ENCODE results near the gene EEA1.

EEA1 gene

GRCh38 chr12:92938018-92938417 is 8.9 kb upstream of the EEA1 start:
- no peak for DNase-seq (ENCODE audit: low read depth)

- no peak for DNase-seq (ENCODE audit: low read depth)
Measured at GRCh38 chr12:92933606-92934005, 4.5 kb upstream of the EEA1 start.

- DNase-seq (ENCODE audit: low read depth): peak; percentile 8
Measured at GRCh38 chr12:92930421-92930820, 1.3 kb upstream of the EEA1 start.

DNA sequence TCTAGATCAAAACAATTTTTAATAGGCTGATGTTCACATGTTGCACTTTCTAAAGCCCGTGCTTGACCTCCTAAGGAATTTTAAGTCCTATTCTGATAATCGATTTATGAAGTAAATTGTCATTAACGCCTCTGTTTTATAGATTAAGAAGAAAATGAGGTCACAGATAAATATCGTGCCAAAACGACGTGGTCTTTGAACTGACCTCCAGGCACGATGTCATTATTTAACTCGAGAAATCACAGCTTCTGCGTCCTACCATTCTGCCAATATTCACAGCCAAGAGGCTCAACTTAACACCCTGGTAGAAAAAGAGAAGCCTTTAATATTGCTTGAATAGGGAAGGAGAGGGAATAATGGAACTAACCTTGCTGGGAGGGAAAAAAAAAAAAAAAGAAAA is 888 bp upstream of the EEA1 start:
- DNase-seq (ENCODE audit: low read depth): peak; percentile 9

- DNase-seq (ENCODE audit: low read depth): peak; percentile 26
Measured at GRCh38 chr12:92928421-92928961, 604 bp downstream of the EEA1 start.

GRCh38 chr12:92927436-92928281 is 1.4 kb downstream of the EEA1 start:
- peak; percentile 81 for DNase-seq (ENCODE audit: low read depth)

- DNase-seq (ENCODE audit: low read depth): peak; percentile 51
Measured at GRCh38 chr12:92927055-92927435, 2.0 kb downstream of the EEA1 start.

DNA sequence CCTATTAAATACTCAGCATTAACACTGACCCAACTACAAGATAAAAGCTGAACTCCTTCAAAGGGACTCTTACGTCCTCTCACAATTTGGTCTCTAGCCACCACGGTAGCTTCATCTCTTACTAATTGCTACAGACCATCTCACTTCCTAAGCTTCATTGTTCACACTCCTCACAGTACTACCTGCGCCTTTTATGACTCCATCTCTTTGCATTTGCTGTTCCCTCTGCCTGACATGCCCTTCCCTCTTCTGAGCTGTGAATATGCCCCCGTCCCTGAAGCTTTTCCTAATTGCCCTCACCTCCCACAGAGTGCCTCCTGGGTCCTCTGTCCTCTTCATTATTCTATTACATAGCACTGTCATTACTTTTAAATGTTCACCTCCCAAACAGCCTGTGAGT is 2.5 kb downstream of the EEA1 start:
- no peak for DNase-seq (ENCODE audit: low read depth)

GRCh38 chr12:92921877-92922276 is 7.2 kb downstream of the EEA1 start:
- no peak for DNase-seq (ENCODE audit: low read depth)

GRCh38 chr12:92915365-92915764 is 13.7 kb downstream of the EEA1 start:
- DNase-seq (ENCODE audit: low read depth): no peak

GRCh38 chr12:92914170-92914569 is 14.9 kb downstream of the EEA1 start:
- no peak for DNase-seq (ENCODE audit: low read depth)

DNA sequence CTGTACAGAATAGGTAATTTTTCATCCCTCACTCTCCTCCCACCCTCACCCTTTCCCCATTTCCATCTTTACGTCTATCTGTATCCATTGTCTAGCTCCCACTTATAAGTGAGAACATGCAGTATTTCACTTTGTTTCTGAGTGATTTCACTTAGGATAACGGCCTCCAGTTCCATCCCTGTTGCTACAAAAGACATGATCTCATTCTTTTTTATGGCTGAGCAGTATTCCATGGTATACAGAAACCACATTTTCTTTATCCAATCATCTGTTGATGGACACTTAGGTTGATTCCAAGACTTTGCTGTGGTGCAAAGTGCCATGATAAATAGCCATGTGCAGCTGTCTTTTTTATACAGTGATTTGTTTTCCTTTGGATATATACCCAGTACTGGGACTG is 16.4 kb downstream of the EEA1 start:
- DNase-seq (ENCODE audit: low read depth): no peak

DNA sequence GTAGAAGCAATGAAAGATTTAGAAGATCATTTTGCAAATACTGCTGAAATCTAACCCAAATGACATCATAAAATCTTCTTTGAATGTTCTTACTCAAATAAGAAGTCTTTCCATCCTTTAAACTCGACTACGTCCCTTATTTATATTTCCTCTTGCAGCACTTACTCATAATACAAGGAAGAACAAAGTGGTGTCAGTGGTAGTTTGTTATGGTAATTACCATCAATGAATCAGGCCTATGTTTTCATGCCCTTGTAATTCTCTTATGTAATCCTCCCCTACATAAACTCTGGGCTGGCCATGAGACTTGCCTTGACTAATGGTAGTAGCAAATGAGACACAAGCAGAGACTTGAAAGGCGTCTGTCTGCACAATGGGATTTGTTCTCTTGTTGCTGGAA is 17.0 kb downstream of the EEA1 start:
- DNase-seq (ENCODE audit: low read depth): peak; percentile 28

DNA sequence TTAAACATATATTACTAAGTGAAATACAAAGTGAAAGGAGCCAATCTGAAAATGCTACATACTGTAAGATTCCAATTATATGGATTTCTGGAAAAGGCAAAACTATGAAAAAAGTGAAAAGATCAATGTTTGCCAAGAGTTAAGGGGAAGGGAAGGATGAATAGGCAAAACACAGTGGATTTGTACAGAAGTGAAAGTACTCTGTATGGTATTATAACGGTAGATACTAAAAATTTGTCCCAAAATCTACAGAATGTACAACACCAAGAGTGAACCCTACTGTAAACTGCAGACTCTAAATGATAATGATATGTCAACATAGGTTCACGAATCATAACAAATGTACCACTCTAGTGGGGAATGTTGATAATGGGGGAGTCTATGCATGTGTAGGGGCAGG is 17.8 kb downstream of the EEA1 start:
- DNase-seq (ENCODE audit: low read depth): no peak

GRCh38 chr12:92908108-92908507 is 21.0 kb downstream of the EEA1 start:
- DNase-seq (ENCODE audit: low read depth): no peak

DNA sequence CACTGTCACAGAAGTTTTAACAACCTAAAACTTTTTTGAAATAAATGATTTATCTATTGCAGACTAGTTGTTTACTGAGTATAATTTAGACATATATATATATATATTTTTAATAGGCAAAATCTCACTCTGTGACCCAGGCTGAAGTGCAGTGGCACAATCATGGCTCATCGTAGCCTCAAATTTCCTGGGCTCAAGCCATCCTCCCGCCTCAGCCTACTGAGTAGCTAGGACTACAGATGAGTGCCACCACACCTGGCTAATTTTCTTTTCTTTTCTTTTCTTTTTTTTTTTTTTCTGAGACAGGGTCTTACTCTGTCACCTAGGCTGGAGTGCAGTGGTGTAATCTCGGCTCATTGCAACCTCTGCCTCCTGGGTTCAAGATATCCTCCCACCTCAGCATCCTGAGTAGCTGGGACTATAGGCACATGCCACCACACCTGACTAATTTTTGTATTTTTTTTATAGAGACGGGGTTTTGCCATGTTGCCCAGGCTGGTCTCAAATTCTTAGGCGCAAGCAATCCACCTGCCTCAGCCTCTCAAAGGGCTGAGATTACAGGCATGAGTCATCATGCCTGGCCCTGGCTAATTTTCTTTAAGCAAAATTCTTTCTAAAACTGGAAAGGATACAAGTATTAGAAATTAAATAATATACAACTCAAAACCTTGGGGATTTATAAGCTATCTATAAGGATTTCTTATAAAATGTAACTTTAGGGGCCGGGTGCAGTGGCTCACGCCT is 23.1 kb downstream of the EEA1 start:
- peak; percentile 42 for DNase-seq (ENCODE audit: low read depth)

DNA sequence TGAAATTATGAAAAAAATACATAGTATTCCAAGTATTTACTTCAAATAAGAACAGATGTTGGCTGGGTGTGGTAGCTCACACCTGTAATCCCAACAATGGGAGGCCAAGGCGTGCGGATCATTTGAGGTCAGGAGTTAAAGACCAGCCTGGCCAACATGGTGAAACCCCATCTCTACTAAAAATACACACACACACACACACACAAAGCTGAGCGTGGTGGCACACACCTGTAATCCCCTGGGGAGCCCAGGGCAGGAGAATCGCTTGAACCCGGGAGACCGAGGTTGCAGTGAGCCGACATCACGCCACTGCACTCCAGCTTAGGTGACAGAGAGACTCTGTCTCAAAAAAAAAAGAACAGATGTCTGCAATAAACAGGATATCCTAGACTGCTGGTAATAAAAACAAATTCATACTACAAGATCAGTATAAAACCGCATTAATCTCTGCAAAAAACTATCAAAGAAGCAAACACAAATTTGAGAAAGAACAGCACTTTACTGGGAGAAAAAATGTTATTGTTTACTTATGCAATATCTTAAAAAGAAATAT is 23.8 kb downstream of the EEA1 start:
- DNase-seq (ENCODE audit: low read depth): no peak

DNA sequence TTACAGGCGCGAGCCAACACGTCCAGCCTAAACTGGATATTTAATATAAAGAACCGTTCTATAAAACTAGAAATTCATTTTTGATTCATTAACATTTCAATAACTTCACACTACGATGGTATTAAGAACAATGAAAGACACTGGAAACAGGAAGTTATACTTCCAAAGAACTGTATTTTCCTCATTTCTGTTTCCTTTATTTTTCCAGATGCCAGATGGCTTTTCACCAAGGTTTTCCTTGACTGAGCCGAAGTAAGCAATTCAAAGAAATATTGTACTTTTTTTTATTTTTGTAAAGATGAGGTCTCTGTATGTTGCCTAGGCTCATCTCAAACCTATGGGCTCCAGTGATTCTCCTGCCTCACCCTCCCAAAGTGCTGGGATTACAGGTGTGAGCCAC is 28.2 kb downstream of the EEA1 start:
- no peak for DNase-seq (ENCODE audit: low read depth)

GRCh38 chr12:92899386-92900001 is 29.6 kb downstream of the EEA1 start:
- DNase-seq (ENCODE audit: low read depth): peak; percentile 99

DNA sequence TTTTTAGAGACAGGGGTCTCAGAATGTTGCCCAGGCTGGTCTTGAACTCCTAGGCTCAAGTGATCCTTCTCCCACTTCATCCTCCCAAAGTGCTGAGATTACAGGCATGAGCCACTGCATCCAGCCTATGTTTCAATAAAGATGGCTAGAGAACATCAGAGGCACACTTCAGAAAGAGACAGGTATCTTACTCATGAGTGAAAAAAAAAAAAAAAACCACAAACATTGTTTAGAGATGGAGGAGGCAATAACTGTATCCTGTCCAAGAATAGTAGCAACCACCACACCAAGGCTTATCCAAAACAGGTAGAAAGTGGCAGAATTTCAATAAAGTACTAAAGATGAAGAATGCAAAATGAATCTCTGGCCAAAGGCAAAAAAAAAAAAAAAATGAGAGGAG is 30.3 kb downstream of the EEA1 start:
- DNase-seq (ENCODE audit: low read depth): peak; percentile 24

GRCh38 chr12:92897844-92898243 is 31.3 kb downstream of the EEA1 start:
- DNase-seq (ENCODE audit: low read depth): no peak

- no peak for DNase-seq (ENCODE audit: low read depth)
Measured at GRCh38 chr12:92890601-92891106, 38.4 kb downstream of the EEA1 start.

All from iris pigment epithelial cell (primary cell).